Measurements from ENCODE around the gene CIAO2A. TPM values are rescaled to one million over a fixed set of nuclear protein-coding genes. Genes with fewer than 3 reads are reported as not detected.
"Not testable (repeated sequence)": the region's sequence is repeated elsewhere in the genome, so short reads cannot be mapped to it uniquely, and the experiment has no call there.

The CIAO2A gene
- total RNA-seq, 1 donor from 2014 or later, result 54.2 TPM

GRCh38 chr15:64071931-64072765 is 21.5 kb downstream of the CIAO2A start:
- no peak for DNase-seq (ENCODE audit: low read depth)

GRCh38 chr15:64070965-64071851 is 22.4 kb downstream of the CIAO2A start:
- DNase-seq (ENCODE audit: low read depth), result peak; percentile 90

GRCh38 chr15:64070106-64070505 is 23.5 kb downstream of the CIAO2A start:
- DNase-seq (ENCODE audit: low read depth), result no peak

- DNase-seq (ENCODE audit: low read depth), result no peak
Measured at GRCh38 chr15:64068133-64068532, 25.5 kb downstream of the CIAO2A start.

GRCh38 chr15:64067564-64068030 is 26.0 kb downstream of the CIAO2A start:
- DNase-seq (ENCODE audit: low read depth), result peak; percentile 35

GRCh38 chr15:64066451-64066850 is 27.2 kb downstream of the CIAO2A start:
- DNase-seq (ENCODE audit: low read depth), result no peak

GRCh38 chr15:64060716-64061115 is 32.9 kb downstream of the CIAO2A start:
- DNase-seq (ENCODE audit: low read depth), result no peak

GRCh38 chr15:64059104-64059503 is 34.5 kb downstream of the CIAO2A start:
- not testable (repeated sequence) for DNase-seq (ENCODE audit: low read depth)

GRCh38 chr15:64058279-64058678 is 35.4 kb downstream of the CIAO2A start:
- DNase-seq (ENCODE audit: low read depth), result peak; percentile 4

GRCh38 chr15:64053674-64054073 is 40.0 kb downstream of the CIAO2A start:
- not testable (repeated sequence) for DNase-seq (ENCODE audit: low read depth)

GRCh38 chr15:64052925-64053491 is 40.6 kb downstream of the CIAO2A start:
- DNase-seq (ENCODE audit: low read depth), result no peak

- DNase-seq (ENCODE audit: low read depth), result no peak
Measured at GRCh38 chr15:64051407-64052259, 42.0 kb downstream of the CIAO2A start.

GRCh38 chr15:64051093-64051402 is 42.6 kb downstream of the CIAO2A start:
- no peak for DNase-seq (ENCODE audit: low read depth)

GRCh38 chr15:64050281-64051092 is 43.2 kb downstream of the CIAO2A start:
- DNase-seq (ENCODE audit: low read depth), result peak; percentile 19

GRCh38 chr15:64048781-64049460 is 44.7 kb downstream of the CIAO2A start:
- DNase-seq (ENCODE audit: low read depth), result no peak

- peak; percentile 8 for DNase-seq (ENCODE audit: low read depth)
Measured at GRCh38 chr15:64046421-64047153, 47.1 kb downstream of the CIAO2A start, which contains the start of gene DAPK2. TSS of gene DAPK2 (minus strand) at chr15:64046485. CDS start at chr15:64040261, 6,224 bp downstream.

GRCh38 chr15:64045774-64046420 is 47.7 kb downstream of the CIAO2A start:
- no peak for DNase-seq (ENCODE audit: low read depth)

- no peak for DNase-seq (ENCODE audit: low read depth)
Measured at GRCh38 chr15:64045101-64045435, 48.6 kb downstream of the CIAO2A start.
